ENCODE results near the gene GYG2. TPM values are rescaled to one million over a fixed set of nuclear protein-coding genes. Genes with fewer than 3 reads are reported as not detected.

The GYG2 gene
- total and polyA plus RNA-seq, 2 of the 8 experiments (the other 6 are each of a cell fraction or from before 2014, with no cell fraction given), result 52.8 to 65.3 TPM

DNA sequence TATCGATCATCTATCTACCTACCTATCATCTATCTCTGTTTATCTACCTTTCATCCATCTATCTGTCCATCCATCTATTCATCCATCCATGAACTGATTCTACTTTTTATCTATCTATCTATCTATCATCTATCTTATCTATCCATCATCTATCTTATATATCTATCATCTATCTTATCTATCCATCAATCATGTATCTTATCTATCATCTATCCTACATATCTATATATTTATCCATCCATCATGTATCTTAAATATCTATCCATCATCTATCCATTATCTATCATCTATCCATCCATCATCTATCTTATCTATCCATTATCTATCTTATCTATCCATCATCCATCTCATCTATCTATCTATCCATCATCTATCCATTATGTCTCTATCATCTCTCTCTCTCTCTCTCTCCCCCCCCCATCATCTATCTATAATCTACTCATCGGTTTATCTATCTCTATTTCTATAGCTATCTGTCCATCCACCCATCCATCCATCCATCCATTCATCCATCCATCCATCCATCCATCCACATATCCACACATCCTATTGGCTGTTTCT is 79.5 kb downstream of the GYG2 start:
- no peak overlapping the region for H3K23ac ChIP-seq (ENCODE audit: insufficient read length)
- H3K18ac ChIP-seq (ENCODE audit: extremely low read depth, low read length), result no peak overlapping the region
- no peak overlapping the region for H3K56ac ChIP-seq (replicated peaks; ENCODE audit: insufficient read length, low read depth, low read length)
- no peaks in the 10 kb centered on the region for H3K79me1 ChIP-seq (ENCODE audit: low read depth, low read length)
- no peak overlapping the region for H3K4ac ChIP-seq (replicated peaks; ENCODE audit: insufficient read length, low read depth, low read length)
- no peaks in the 10 kb centered on the region for H3K79me2 ChIP-seq (ENCODE audit: control insufficient read depth in 1 of 2, insufficient read depth in 2 of 2, low read length in 2 of 2)
- no peak overlapping the region for H4K91ac ChIP-seq (replicated peaks; ENCODE audit: insufficient read length, low read length)
- WGBS, 2 experiments (ENCODE audit: extremely low coverage in 1 of 2, insufficient coverage in 1 of 2, insufficient read length in 1 of 2, insufficient replicate concordance in 2 of 2, low coverage in 1 of 2, low lambda C conversion rate in 2 of 2, missing lambda C conversion rate in 1 of 2), result 80 to 100% methylated on average over 1 of the region's 2 CpGs
- no peak overlapping the region for H2AK5ac ChIP-seq (ENCODE audit: low read depth, low read length)
- H2BK120ac ChIP-seq (replicated peaks; ENCODE audit: low read depth, low read length), result no peak overlapping the region
- H2BK5ac ChIP-seq (ENCODE audit: low read depth, low read length), result no peak overlapping the region
- no peak overlapping the region for H2BK12ac ChIP-seq (ENCODE audit: low read depth, low read length)
- H2BK20ac ChIP-seq (ENCODE audit: low read length), result no peak overlapping the region
- DNase-seq (ENCODE audit: low read depth in 1 of 2, low spot score in 2 of 2) (no peak), FAIRE-seq (no peak)
- no peak overlapping the region for H3K4me2 ChIP-seq (ENCODE audit: insufficient read depth in 1 of 2, low read depth in 2 of 2, low read length in 2 of 2)
- no peak overlapping the region for H4K8ac ChIP-seq (ENCODE audit: extremely low read depth, insufficient read depth, low read length)
- no peaks in the 10 kb centered on the region for H3K27me3 ChIP-seq (replicated peaks in 1 of 4; ENCODE audit: control insufficient read depth in 3 of 4, extremely low read depth in 1 of 4, insufficient read depth in 3 of 4, low read length in 3 of 4)
- H2BK15ac ChIP-seq (ENCODE audit: low read length), result no peak overlapping the region
- H4K5ac ChIP-seq (ENCODE audit: insufficient read length, low read depth, low read length), result no peak overlapping the region
- H3K9me3 ChIP-seq (ENCODE audit: insufficient read depth in 2 of 2, low read depth in 1 of 2, low read length in 1 of 2), result peaks cover 0 to 4% of the 10 kb centered on the region in 2 experiments; a peak in 2 of 4 replicates
- H3K23me2 ChIP-seq (ENCODE audit: low read depth, low read length), result no peaks in the 10 kb centered on the region
- POLR2A ChIA-PET (ENCODE audit: partially characterized antibody), result interaction anchor here (0.6 to 1.0 kb wide), 2 partner anchors 20 to 59 kb away, joined by 3 read pairs; no protein-coding TSS in a partner anchor
- no peak overlapping the region for H3K27ac ChIP-seq (ENCODE audit: low read depth, low read length)
- H3K9ac ChIP-seq (replicated peaks in 1 of 4; ENCODE audit: extremely low read depth in 1 of 4, low read depth in 3 of 4, low read length in 3 of 4), result no peak overlapping the region
- H4K20me1 ChIP-seq (replicated peaks in 1 of 2; ENCODE audit: control insufficient read depth in 1 of 2, insufficient read depth in 2 of 2, low read length in 2 of 2), result no peaks in the 10 kb centered on the region
- H3K4me1 ChIP-seq (replicated peaks in 1 of 4; ENCODE audit: control insufficient read depth in 3 of 4, insufficient read depth in 4 of 4, low read length in 3 of 4), result peaks cover 0 to 6% (median 3%) of the 10 kb centered on the region in 4 experiments; a peak in 4 of 7 replicates
- H3K4me3 ChIP-seq (ENCODE audit: extremely low read depth in 1 of 4, insufficient read depth in 2 of 4, low read depth in 3 of 4, low read length in 4 of 4), result no peak overlapping the region
- no peak overlapping the region for H2AFZ ChIP-seq (ENCODE audit: low read length)
- CTCF ChIA-PET (ENCODE audit: partially characterized antibody), result no interaction called here
- H3K36me3 ChIP-seq (ENCODE audit: control insufficient read depth in 2 of 4, insufficient read depth in 4 of 4, low read length in 3 of 4), result peaks cover 0 to 4% (median 0%) of the 10 kb centered on the region in 4 experiments; a peak in 2 of 8 replicates
- H3K14ac ChIP-seq (ENCODE audit: insufficient read length), result no peak overlapping the region
- TF ChIP-seq PHF8 (conservative IDR thresholded peaks at IDR 0.05; ENCODE audit: low read depth, low read length) (no peak), TCF12 (IDR thresholded peaks at IDR 0.05; ENCODE audit: low read depth, low read length) (no peak), ATF3 (IDR thresholded peaks at IDR 0.05; ENCODE audit: insufficient read depth, low read depth, low read length) (no peak)
